DND-41 (cell line): Measurements from ENCODE around the gene FREM1.

Experiments used
- CTCF ChIP-seq: IDR thresholded peaks from 2 replicates; pipeline ENCODE4 v1.5.1; 2012; ENCODE audit warnings: borderline replicate concordance, low read length, moderate library complexity, mild to moderate bottlenecking; ENCODE audit not compliant: poor library complexity, severe bottlenecking; ENCODE audit errors: extremely low read depth
- EZH2 ChIP-seq: IDR thresholded peaks from 3 replicates; pipeline ENCODE4 v1.6.1; 2012; ENCODE audit warnings: borderline replicate concordance, low read depth, mild to moderate bottlenecking, moderate library complexity, low read length, inconsistent platforms; ENCODE audit not compliant: severe bottlenecking

DNA sequence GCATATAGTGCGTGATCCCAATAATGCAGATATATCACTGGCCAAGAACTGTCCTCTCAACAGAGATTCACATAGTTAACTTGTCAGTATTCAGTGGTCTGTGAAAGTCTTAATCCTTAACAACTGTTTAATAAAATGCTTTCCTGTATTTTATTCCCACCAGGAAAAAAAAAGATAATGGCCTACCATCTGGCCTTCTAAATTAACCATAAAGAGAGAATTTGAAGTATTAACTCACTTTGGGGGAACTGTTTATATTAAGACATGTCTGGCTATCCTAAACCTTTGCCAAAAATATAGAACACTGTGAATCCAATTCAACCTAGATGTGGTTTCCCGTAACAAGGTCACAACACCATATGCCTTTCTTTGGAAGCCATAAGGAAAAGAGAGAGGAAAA lies 818 bp upstream of the FREM1 start:
- TF ChIP-seq CTCF, result no peak
- no peak for TF ChIP-seq EZH2
